GM19463 (cell line): ENCODE measurements around the gene FGGY.
A peak's percentile ranks its signal among the peaks of the same experiment; 100 is the strongest.
"Not testable (repeated sequence)": the region's sequence is repeated elsewhere in the genome, so short reads cannot be mapped to it uniquely, and the experiment has no call there.

Source experiments
- ATAC-seq: cut with Tn5 transposase; IDR thresholded peaks from one replicate; pipeline ENCODE4 v1.9.1; 2021; ENCODE audit warnings: mild to moderate bottlenecking, moderate library complexity; ENCODE audit not compliant: unreplicated experiment

FGGY gene

GRCh38 chr1:59346429-59346828 lies 49.5 kb downstream of the FGGY start:
- no peak for ATAC-seq

- ATAC-seq: no peak
These were observed 52.2 kb downstream of the FGGY start for GRCh38 chr1:59349101-59349500.

- no peak for ATAC-seq
These were observed 53.6 kb downstream of the FGGY start for GRCh38 chr1:59350521-59350920.

- no peak for ATAC-seq
These were observed 55.2 kb downstream of the FGGY start for GRCh38 chr1:59352065-59352464.

GRCh38 chr1:59353453-59353852 lies 56.6 kb downstream of the FGGY start:
- no peak for ATAC-seq

GRCh38 chr1:59354239-59354638 lies 57.3 kb downstream of the FGGY start:
- ATAC-seq: not testable (repeated sequence)

- ATAC-seq: peak; percentile 83
These were observed 57.9 kb downstream of the FGGY start for GRCh38 chr1:59354709-59355337.

- peak; percentile 61 for ATAC-seq
These were observed 58.5 kb downstream of the FGGY start for GRCh38 chr1:59355361-59355760.

GRCh38 chr1:59356627-59357026 lies 59.7 kb downstream of the FGGY start:
- no peak for ATAC-seq

- ATAC-seq: no peak
These were observed 60.9 kb downstream of the FGGY start for GRCh38 chr1:59357645-59358320.

GRCh38 chr1:59359325-59359724 lies 62.4 kb downstream of the FGGY start:
- no peak for ATAC-seq

- no peak for ATAC-seq
These were observed 63.3 kb downstream of the FGGY start for GRCh38 chr1:59360170-59360569.

- no peak for ATAC-seq
These were observed 63.8 kb downstream of the FGGY start for GRCh38 chr1:59360729-59361128.

GRCh38 chr1:59361766-59362165 lies 64.9 kb downstream of the FGGY start:
- ATAC-seq: no peak

- no peak for ATAC-seq
These were observed 67.1 kb downstream of the FGGY start for GRCh38 chr1:59364037-59364436.

GRCh38 chr1:59366346-59366745 lies 69.5 kb downstream of the FGGY start:
- no peak for ATAC-seq

- ATAC-seq: no peak
These were observed 70.6 kb downstream of the FGGY start for GRCh38 chr1:59367301-59368007.

GRCh38 chr1:59368008-59368670 lies 71.2 kb downstream of the FGGY start:
- ATAC-seq: no peak

GRCh38 chr1:59375321-59376220 lies 78.7 kb downstream of the FGGY start:
- no peak for ATAC-seq

- ATAC-seq: no peak
These were observed 80.5 kb downstream of the FGGY start for GRCh38 chr1:59377350-59377904.
